IMR-90 (cell line): ENCODE data around the gene SLC25A44.
"Not testable (repeated sequence)": the region's sequence is repeated elsewhere in the genome, so short reads cannot be mapped to it uniquely, and the experiment has no call there.

Experiments used
- BHLHE40 ChIP-seq: fragments of 150-350 bp; IDR thresholded peaks from 2 replicates; pipeline ENCODE4 v1.6.1; 2016; ENCODE audit warnings: mild to moderate bottlenecking, low read depth, low read length
- CHD1 ChIP-seq: IDR thresholded peaks from 2 replicates; pipeline ENCODE4 v1.6.1; 2012; ENCODE audit warnings: low read depth, low read length, improper control_type of control experiment
- FOS ChIP-seq: fragments of 150-350 bp; IDR thresholded peaks from 2 replicates; pipeline ENCODE4 v1.6.1; 2016; ENCODE audit warnings: low read depth, low read length
- MAFK ChIP-seq: IDR thresholded peaks from 2 replicates; pipeline ENCODE4 v1.6.1; 2012; ENCODE audit warnings: low read depth, low read length, improper control_type of control experiment
- MAZ ChIP-seq: IDR thresholded peaks from 2 replicates; pipeline ENCODE4 v1.6.1; 2012; ENCODE audit warnings: low read depth, mild to moderate bottlenecking, low read length, improper control_type of control experiment, moderate library complexity, borderline replicate concordance
- MXI1 ChIP-seq: IDR thresholded peaks from 2 replicates; pipeline ENCODE4 v1.6.1; 2012; ENCODE audit warnings: low read depth, mild to moderate bottlenecking, low read length, moderate library complexity, borderline replicate concordance
- POLR2A ChIP-seq: IDR thresholded peaks from 2 replicates; pipeline ENCODE4 v1.6.1; 2012; ENCODE audit warnings: mild to moderate bottlenecking, low read depth, low read length
- RAD21 ChIP-seq: IDR thresholded peaks from 2 replicates; pipeline ENCODE4 v1.6.1; 2012; ENCODE audit warnings: low read length, improper control_type of control experiment
- RCOR1 ChIP-seq: IDR thresholded peaks from 2 replicates; pipeline ENCODE4 v1.6.1; 2012; ENCODE audit warnings: mild to moderate bottlenecking, low read length, improper control_type of control experiment; ENCODE audit not compliant: insufficient replicate concordance
- RFX5 ChIP-seq: IDR thresholded peaks from 2 replicates; pipeline ENCODE4 v1.8.0; 2012; ENCODE audit warnings: low read depth, mild to moderate bottlenecking, low read length, moderate library complexity
- SMC3 ChIP-seq: fragments of 150-350 bp; IDR thresholded peaks from 2 replicates; pipeline ENCODE4 v1.6.1; 2016; ENCODE audit warnings: low read depth, mild to moderate bottlenecking, antibody characterized with exemption, low read length, moderate library complexity
- TF ChIP-seq, protein P1 (sequence below): conservative IDR thresholded peaks from 2 replicates; pipeline ENCODE4 v1.5.1; 2012; ENCODE audit warnings: mild to moderate bottlenecking, low read depth, low read length, improper control_type of control experiment
- TF ChIP-seq, protein P2 (sequence below): fragments of 150-350 bp; IDR thresholded peaks from 2 replicates; pipeline ENCODE4 v1.6.1; 2017; ENCODE audit warnings: mild to moderate bottlenecking, antibody characterized with exemption, low read length, low read depth
- TF ChIP-seq, protein P3 (sequence below): fragments of 150-350 bp; IDR thresholded peaks from 2 replicates; pipeline ENCODE4 v1.6.1; 2016; ENCODE audit warnings: low read depth, mild to moderate bottlenecking, low read length, moderate library complexity, borderline replicate concordance

DNA sequence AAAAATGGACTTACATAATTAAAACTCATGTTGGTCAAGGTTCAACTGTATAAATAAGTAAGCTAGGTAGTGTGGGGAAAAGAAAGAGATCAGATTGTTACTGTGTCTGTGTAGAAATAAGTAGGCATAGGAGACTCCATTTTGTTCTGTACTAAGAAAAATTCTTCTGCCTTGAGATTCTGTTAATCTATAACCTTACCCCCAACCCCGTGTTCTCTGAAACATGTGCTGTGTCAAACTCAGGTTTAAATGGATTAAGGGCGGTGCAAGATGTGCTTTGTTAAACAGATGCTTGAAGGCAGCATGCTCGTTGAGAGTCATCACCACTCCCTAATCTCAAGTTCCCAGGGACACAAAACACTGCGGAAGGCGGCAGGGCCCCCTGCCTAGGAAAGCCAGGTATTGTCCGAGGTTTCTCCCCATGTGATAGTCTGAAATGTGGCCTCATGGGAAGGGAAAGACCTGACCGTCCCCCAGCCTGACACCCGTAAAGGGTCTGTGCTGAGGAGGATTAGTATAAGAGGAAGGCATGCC lies 12.4 kb upstream of the SLC25A44 start:
- TF ChIP-seq, protein P1, sequence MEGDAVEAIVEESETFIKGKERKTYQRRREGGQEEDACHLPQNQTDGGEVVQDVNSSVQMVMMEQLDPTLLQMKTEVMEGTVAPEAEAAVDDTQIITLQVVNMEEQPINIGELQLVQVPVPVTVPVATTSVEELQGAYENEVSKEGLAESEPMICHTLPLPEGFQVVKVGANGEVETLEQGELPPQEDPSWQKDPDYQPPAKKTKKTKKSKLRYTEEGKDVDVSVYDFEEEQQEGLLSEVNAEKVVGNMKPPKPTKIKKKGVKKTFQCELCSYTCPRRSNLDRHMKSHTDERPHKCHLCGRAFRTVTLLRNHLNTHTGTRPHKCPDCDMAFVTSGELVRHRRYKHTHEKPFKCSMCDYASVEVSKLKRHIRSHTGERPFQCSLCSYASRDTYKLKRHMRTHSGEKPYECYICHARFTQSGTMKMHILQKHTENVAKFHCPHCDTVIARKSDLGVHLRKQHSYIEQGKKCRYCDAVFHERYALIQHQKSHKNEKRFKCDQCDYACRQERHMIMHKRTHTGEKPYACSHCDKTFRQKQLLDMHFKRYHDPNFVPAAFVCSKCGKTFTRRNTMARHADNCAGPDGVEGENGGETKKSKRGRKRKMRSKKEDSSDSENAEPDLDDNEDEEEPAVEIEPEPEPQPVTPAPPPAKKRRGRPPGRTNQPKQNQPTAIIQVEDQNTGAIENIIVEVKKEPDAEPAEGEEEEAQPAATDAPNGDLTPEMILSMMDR: not testable (repeated sequence)
- TF ChIP-seq, protein P2, sequence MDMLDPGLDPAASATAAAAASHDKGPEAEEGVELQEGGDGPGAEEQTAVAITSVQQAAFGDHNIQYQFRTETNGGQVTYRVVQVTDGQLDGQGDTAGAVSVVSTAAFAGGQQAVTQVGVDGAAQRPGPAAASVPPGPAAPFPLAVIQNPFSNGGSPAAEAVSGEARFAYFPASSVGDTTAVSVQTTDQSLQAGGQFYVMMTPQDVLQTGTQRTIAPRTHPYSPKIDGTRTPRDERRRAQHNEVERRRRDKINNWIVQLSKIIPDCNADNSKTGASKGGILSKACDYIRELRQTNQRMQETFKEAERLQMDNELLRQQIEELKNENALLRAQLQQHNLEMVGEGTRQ: not testable (repeated sequence)
- TF ChIP-seq POLR2A, RCOR1, RFX5, MAFK, RAD21, MXI1, MAZ, BHLHE40, CHD1, SMC3, FOS: not testable (repeated sequence)
- TF ChIP-seq, protein P3, sequence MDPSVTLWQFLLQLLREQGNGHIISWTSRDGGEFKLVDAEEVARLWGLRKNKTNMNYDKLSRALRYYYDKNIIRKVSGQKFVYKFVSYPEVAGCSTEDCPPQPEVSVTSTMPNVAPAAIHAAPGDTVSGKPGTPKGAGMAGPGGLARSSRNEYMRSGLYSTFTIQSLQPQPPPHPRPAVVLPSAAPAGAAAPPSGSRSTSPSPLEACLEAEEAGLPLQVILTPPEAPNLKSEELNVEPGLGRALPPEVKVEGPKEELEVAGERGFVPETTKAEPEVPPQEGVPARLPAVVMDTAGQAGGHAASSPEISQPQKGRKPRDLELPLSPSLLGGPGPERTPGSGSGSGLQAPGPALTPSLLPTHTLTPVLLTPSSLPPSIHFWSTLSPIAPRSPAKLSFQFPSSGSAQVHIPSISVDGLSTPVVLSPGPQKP: not testable (repeated sequence)
